Mesenchymal stem cell (in vitro differentiated cells and primary cell): ENCODE results near the gene MRC2.

ENCODE experiments used
- DNase-seq: peaks from one replicate; pipeline ENCODE4 v3.0.0-alpha.2; 2013
- H2AFZ ChIP-seq: one replicate; pipeline ENCODE4 v1.6.1; 2013; ENCODE audit warnings: low read depth, mild to moderate bottlenecking, control low read depth, inconsistent platforms, low read length, moderate library complexity
- H2AK5ac ChIP-seq: 2 replicates; pipeline ENCODE4 v1.6.1; 2013; ENCODE audit warnings: low read length, moderate library complexity, mild to moderate bottlenecking, inconsistent platforms; ENCODE audit not compliant: severe bottlenecking
- H2BK120ac ChIP-seq: one replicate; pipeline ENCODE4 v1.6.1; 2013; ENCODE audit warnings: low read depth, mild to moderate bottlenecking, inconsistent platforms, low read length, moderate library complexity
- H2BK12ac ChIP-seq, 2 experiments: one replicate each; pipeline ENCODE4 v1.6.1; 2013; ENCODE audit warnings: inconsistent platforms in 2 of 2, low read length in 2 of 2, mild to moderate bottlenecking in 2 of 2, moderate library complexity in 2 of 2, control low read depth in 1 of 2
- H2BK15ac ChIP-seq: one replicate; pipeline ENCODE4 v1.6.1; 2013; ENCODE audit warnings: mild to moderate bottlenecking, low read depth, inconsistent platforms; ENCODE audit not compliant: poor library complexity, severe bottlenecking
- H2BK5ac ChIP-seq: 2 replicates; pipeline ENCODE4 v1.6.1; 2013; ENCODE audit warnings: low read depth, mild to moderate bottlenecking, low read length, control low read depth, inconsistent platforms; ENCODE audit not compliant: poor library complexity, severe bottlenecking
- H3K14ac ChIP-seq, 2 experiments: one replicate each; pipeline ENCODE4 v1.6.1; 2013; ENCODE audit warnings: inconsistent platforms in 2 of 2, low read length in 2 of 2, control low read depth in 1 of 2, mild to moderate bottlenecking in 1 of 2, moderate library complexity in 1 of 2
- H3K18ac ChIP-seq, 2 experiments: one replicate each; pipeline ENCODE4 v1.6.1; 2013; ENCODE audit warnings: inconsistent platforms in 2 of 2, low read length in 2 of 2, control low read depth in 1 of 2, low read depth in 1 of 2, mild to moderate bottlenecking in 1 of 2
- H3K23ac ChIP-seq, 2 experiments: one replicate each; pipeline ENCODE4 v1.6.1; 2013; ENCODE audit warnings: inconsistent platforms in 2 of 2, low read length in 2 of 2, mild to moderate bottlenecking in 2 of 2, moderate library complexity in 2 of 2, control low read depth in 1 of 2
- H3K27ac ChIP-seq: 2 replicates; pipeline ENCODE4 v1.5.1; 2013; ENCODE audit warnings: mild to moderate bottlenecking, moderate library complexity, low read length, control low read depth, inconsistent platforms; ENCODE audit not compliant: poor library complexity, severe bottlenecking
- H3K27me3 ChIP-seq, 2 experiments: 2 replicates each; pipeline versions ENCODE4 v1.6.1 to v1.7.0; 2013; ENCODE audit warnings: low read length in 2 of 2, mild to moderate bottlenecking in 2 of 2, moderate library complexity in 2 of 2, control low read depth in 1 of 2, inconsistent platforms in 1 of 2; ENCODE audit not compliant: control insufficient read depth in 1 of 2, insufficient read depth in 1 of 2
- H3K36me3 ChIP-seq, 2 experiments: 2 replicates each; pipeline versions ENCODE4 v1.6.1 to v1.7.0; 2013; ENCODE audit warnings: low read length in 2 of 2, control low read depth in 1 of 2, inconsistent platforms in 1 of 2, low read depth in 1 of 2, mild to moderate bottlenecking in 1 of 2; ENCODE audit not compliant: insufficient read depth in 2 of 2, control insufficient read depth in 1 of 2
- H3K4ac ChIP-seq, 2 experiments: one replicate each; pipeline ENCODE4 v1.6.1; 2013; ENCODE audit warnings: inconsistent platforms in 2 of 2, low read length in 2 of 2, mild to moderate bottlenecking in 2 of 2, moderate library complexity in 2 of 2, control low read depth in 1 of 2, low read depth in 1 of 2
- H3K4me1 ChIP-seq: 2 replicates; pipeline ENCODE4 v1.6.1; 2013; ENCODE audit warnings: low read depth, low read length, control low read depth; ENCODE audit not compliant: control insufficient read depth, insufficient read depth
- H3K4me2 ChIP-seq: 2 replicates; pipeline ENCODE4 v1.6.1; 2013; ENCODE audit warnings: low read length, mild to moderate bottlenecking, inconsistent platforms; ENCODE audit not compliant: poor library complexity, severe bottlenecking
- H3K4me3 ChIP-seq, 2 experiments: 2 replicates each; pipeline versions ENCODE4 v1.5.1 to v1.7.0; 2013; ENCODE audit warnings: low read length in 2 of 2, mild to moderate bottlenecking in 2 of 2, control low read depth in 1 of 2, low read depth in 1 of 2; ENCODE audit not compliant: insufficient read depth in 1 of 2
- H3K79me1 ChIP-seq: replicated peaks from 2 replicates; pipeline ENCODE4 v1.6.1; 2013; ENCODE audit warnings: mild to moderate bottlenecking, control low read depth, low read length, inconsistent platforms; ENCODE audit not compliant: poor library complexity, severe bottlenecking
- H3K9ac ChIP-seq: 2 replicates; pipeline ENCODE4 v1.7.0; 2013; ENCODE audit warnings: mild to moderate bottlenecking, low read length, moderate library complexity
- H3K9me3 ChIP-seq: 2 replicates; pipeline ENCODE4 v1.7.0; 2013; ENCODE audit warnings: mild to moderate bottlenecking, low read length; ENCODE audit not compliant: control insufficient read depth
- H4K8ac ChIP-seq: one replicate; pipeline ENCODE4 v1.6.1; 2013; ENCODE audit warnings: inconsistent platforms, mild to moderate bottlenecking, low read length, moderate library complexity
- H4K91ac ChIP-seq: one replicate; pipeline ENCODE4 v1.6.1; 2013; ENCODE audit warnings: mild to moderate bottlenecking, low read length, inconsistent platforms
- WGBS: methylation state at CpG from one replicate; pipeline ENCODE4 v1.1.7; 2013; ENCODE audit warnings: mixed read lengths; 5-methylcytosine and 5-hydroxymethylcytosine counted together

Gene MRC2

DNA sequence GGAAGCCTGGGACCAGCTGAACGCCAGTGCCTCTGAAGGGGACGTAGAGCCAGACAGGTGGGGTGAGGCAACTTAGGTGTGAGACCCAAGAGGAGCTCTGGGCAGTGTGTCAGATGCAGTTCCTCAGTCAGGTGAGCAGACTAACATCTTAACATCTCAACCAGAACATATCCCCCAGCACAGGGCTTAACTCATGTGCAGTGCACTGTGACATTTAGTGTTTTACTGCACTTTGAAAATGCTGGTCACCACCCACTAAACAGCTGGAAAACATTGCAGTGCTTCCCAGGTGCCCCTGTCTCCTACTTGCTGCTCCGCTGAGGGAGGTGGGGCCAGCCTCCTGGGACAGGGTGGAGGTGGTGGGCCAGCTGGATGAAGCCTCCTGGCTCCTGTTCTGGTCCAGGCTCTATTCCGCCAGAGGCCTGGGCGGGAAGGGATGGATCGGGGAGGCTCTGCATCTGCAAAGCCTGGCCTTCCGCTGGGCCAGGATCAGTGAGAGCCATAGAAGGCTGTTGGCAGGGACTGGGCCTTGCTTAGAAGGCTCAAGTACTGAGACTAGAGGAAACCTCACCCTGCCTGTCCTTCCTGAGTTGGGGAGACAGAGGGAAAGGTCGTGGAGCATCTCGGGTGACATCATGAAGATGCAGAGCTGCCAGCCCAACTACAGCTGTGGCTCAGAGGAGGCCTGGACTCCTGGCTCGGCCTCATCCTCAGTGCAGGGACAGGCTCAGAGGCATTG is 7.9 kb upstream of the MRC2 start:
- peaks cover 27 to 31% of the 10 kb centered on the region in 2 experiments for H3K36me3 ChIP-seq
- H2BK5ac ChIP-seq = no peak overlapping the region
- no peak overlapping the region for H3K14ac ChIP-seq
- WGBS = 95% methylated on average over 10 of the region's 10 CpGs
- no peak overlapping the region for H3K23ac ChIP-seq
- peaks cover 9% of the 10 kb centered on the region for H3K79me1 ChIP-seq
- H3K27ac ChIP-seq = no peak overlapping the region
- DNase-seq = no peak
- peaks cover 25% of the 10 kb centered on the region for H3K4me1 ChIP-seq
- H2BK12ac ChIP-seq = no peak overlapping the region
- H2BK15ac ChIP-seq = no peak overlapping the region
- no peaks in the 10 kb centered on the region for H3K27me3 ChIP-seq
- H2AK5ac ChIP-seq = no peak overlapping the region
- H3K4me2 ChIP-seq = no peak overlapping the region
- H4K8ac ChIP-seq = no peak overlapping the region
- H3K4ac ChIP-seq = no peak overlapping the region
- H3K18ac ChIP-seq = no peak overlapping the region
- H3K4me3 ChIP-seq = no peak overlapping the region
- H3K9ac ChIP-seq = peak overlapping the region; percentile 11
- no peaks in the 10 kb centered on the region for H3K9me3 ChIP-seq
- H4K91ac ChIP-seq = peak overlapping the region; percentile 1
- no peak overlapping the region for H2AFZ ChIP-seq
- no peak overlapping the region for H2BK120ac ChIP-seq

DNA sequence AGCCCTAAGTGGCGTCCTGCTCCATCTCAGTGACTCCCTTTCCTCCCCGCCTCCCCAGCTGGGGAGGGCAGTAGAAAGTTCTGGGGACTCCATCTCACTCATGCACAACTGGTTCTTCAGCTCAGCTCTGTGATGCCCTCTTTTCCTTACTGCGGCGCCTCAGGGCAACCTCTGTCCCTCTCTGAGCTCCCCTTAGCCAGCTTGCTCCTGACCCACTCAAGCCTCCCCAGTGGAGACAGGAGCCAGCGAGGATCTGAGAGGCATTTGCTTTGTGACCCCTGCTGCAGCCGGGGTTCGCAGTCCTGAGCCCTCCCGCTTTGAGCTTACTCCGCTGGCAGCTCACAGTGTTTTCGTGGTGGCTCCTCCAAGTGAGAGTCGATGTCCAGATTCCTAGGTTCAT is 6.2 kb upstream of the MRC2 start:
- Histone ChIP-seq H2BK120ac (no peak overlapping the region), H3K4me2 (no peak overlapping the region), H3K14ac (no peak overlapping the region), H2AK5ac (no peak overlapping the region), H2BK15ac (no peak overlapping the region), H3K4me3 (no peak overlapping the region), H2BK5ac (no peak overlapping the region), H3K79me1 (peaks cover 6% of the 10 kb centered on the region), H3K36me3 (peaks cover 25 to 38% of the 10 kb centered on the region in 2 experiments), H4K8ac (no peak overlapping the region), H3K4ac (no peak overlapping the region), H3K23ac (no peak overlapping the region), H3K27ac (no peak overlapping the region), H3K9me3 (no peaks in the 10 kb centered on the region), H3K27me3 (no peaks in the 10 kb centered on the region), H2AFZ (no peak overlapping the region), H2BK12ac (no peak overlapping the region), H4K91ac (no peak overlapping the region), H3K4me1 (peaks cover 27% of the 10 kb centered on the region), H3K18ac (no peak overlapping the region), H3K9ac (no peak overlapping the region)
- WGBS = 96% methylated on average over 11 of the region's 11 CpGs
- no peak for DNase-seq

DNA sequence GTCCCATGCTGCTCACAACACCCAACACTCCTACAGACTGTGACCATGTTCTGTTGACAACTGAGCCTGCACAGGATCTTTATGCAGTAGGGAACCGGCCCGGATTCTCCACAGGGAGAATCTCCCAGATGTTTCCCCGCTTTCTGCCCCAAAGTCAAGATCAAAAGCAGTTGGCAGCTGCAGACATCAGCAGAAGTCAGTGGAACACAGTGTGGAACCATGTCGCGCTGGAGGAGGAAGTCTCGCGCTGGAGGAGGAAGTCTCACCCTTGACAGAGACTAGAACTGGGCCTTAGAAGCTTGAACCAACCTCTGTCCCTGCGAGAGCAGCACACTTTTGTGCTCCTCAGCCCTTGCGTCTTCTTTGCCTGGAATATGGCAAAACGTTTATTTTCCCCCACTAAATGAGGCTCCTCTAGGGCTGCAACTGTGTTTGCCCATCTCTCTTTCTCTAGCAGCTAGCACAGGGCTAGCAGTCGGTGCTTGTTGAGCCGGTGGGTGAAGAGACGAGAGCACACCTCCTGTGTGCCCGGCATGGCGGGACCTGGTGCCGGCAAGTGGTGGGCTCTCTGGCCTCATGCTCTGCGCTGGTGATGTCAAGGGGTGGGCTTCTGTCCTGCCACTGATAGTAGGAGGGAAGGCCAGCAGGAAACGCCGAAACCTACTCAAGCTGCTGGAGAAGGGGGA is 2.1 kb upstream of the MRC2 start:
- Histone ChIP-seq H3K9ac (no peak overlapping the region), H3K14ac (no peak overlapping the region), H2BK15ac (no peak overlapping the region), H2BK5ac (no peak overlapping the region), H3K27me3 (no peaks in the 10 kb centered on the region), H3K23ac (no peak overlapping the region), H3K18ac (peak overlapping the region; percentile 37 to 67), H2BK120ac (no peak overlapping the region), H3K4me3 (no peak overlapping the region), H4K8ac (peak overlapping the region; percentile 7), H3K4me2 (no peak overlapping the region), H2BK12ac (peak overlapping the region; percentile 45 to 75), H2AFZ (no peak overlapping the region), H3K27ac (no peak overlapping the region), H3K4me1 (peaks cover 24% of the 10 kb centered on the region), H3K36me3 (peaks cover 19 to 22% of the 10 kb centered on the region in 2 experiments), H3K4ac (no peak overlapping the region), H2AK5ac (no peak overlapping the region), H3K79me1 (peaks cover 3% of the 10 kb centered on the region), H3K9me3 (no peaks in the 10 kb centered on the region), H4K91ac (peak overlapping the region; percentile 23)
- DNase-seq = no peak
- 94% methylated on average over 19 of the region's 19 CpGs for WGBS

DNA sequence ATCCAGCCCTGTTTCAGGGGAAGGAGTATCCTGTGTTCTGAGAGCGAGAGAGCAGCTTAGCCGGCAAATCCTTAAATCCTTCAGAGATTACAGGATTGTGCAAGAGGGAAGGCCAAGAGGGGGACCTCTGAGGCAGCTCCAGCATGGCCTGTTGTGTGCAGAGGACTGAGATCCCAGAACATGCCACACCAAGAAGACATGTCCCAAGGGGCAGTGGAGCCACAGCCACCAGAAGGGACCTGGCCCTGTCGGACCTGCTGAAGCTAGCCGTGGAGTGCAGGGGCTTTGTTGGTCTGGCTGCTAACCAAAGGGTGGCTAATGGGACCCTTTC is 1.6 kb upstream of the MRC2 start:
- DNase-seq = peak; percentile 34
- no peak overlapping the region for H3K27ac ChIP-seq
- peak overlapping the region; percentile 54 to 70 for H3K4ac ChIP-seq
- H3K4me1 ChIP-seq = peaks cover 29% of the 10 kb centered on the region
- H3K9me3 ChIP-seq = no peaks in the 10 kb centered on the region
- peak overlapping the region; percentile 57 for H2BK15ac ChIP-seq
- 80% methylated on average over 4 of the region's 4 CpGs for WGBS
- peak overlapping the region; percentile 45 to 75 for H2BK12ac ChIP-seq
- no peak overlapping the region for H3K4me3 ChIP-seq
- H3K36me3 ChIP-seq = peaks cover 19 to 22% of the 10 kb centered on the region in 2 experiments
- no peaks in the 10 kb centered on the region for H3K27me3 ChIP-seq
- peak overlapping the region; percentile 68 for H4K91ac ChIP-seq
- peak overlapping the region; percentile 30 for H2BK120ac ChIP-seq
- H2AFZ ChIP-seq = no peak overlapping the region
- H4K8ac ChIP-seq = peak overlapping the region; percentile 88
- H3K14ac ChIP-seq = peak overlapping the region in 1 of 2 experiments; percentile 73
- peak overlapping the region; percentile 44 to 67 for H3K18ac ChIP-seq
- peak overlapping the region; percentile 44 for H3K9ac ChIP-seq
- H3K4me2 ChIP-seq = no peak overlapping the region
- no peak overlapping the region for H2BK5ac ChIP-seq
- peak overlapping the region; percentile 66 for H2AK5ac ChIP-seq
- H3K23ac ChIP-seq = no peak overlapping the region
- peaks cover 3% of the 10 kb centered on the region for H3K79me1 ChIP-seq
